Smooth muscle cell of the brain vasculature (primary cell): ENCODE results near the gene C8B.

Source experiments
- DNase-seq: peaks from one replicate; pipeline ENCODE4 v3.0.0-alpha.2; 2012; ENCODE audit warnings: low read depth, low spot score

C8B gene

DNA sequence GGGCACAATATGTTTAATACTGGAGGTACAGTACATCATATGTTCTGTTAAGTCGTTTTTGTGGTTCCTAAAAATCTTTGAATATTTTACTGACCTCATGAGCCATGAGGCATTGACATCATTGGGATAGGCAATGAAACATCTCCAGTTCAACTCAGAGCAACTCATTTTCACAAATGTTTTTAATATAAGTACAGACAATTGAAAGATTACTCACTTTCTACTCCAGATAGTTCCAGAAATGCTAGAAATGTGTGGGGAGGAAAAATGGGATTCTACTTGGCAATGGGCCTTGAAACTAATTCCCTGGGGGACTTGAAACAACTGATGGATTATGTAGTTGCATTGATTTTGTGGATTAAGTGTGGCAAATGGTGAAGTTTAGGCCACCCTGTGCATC, 7.2 kb upstream of the C8B start:
- DNase-seq = no peak

DNA sequence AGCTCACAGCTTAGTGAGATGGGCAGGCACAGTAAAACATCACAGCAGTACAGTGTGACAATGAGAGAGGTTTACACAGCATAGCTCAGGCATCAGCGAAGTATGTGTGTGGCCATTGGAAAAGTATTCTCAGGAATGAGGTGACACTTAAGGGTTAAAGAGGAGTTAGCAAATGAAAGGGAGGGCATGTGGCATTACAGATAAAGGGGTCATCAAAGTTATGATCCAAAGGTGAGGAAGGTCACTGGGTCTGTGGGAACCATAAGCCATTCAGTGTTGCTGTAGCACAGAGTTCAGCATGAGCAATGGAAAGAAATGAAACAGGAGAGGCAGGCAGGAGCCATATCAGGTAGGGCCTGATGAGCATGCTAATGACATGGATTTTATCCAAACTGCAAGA, 4.5 kb upstream of the C8B start:
- DNase-seq = no peak

DNA sequence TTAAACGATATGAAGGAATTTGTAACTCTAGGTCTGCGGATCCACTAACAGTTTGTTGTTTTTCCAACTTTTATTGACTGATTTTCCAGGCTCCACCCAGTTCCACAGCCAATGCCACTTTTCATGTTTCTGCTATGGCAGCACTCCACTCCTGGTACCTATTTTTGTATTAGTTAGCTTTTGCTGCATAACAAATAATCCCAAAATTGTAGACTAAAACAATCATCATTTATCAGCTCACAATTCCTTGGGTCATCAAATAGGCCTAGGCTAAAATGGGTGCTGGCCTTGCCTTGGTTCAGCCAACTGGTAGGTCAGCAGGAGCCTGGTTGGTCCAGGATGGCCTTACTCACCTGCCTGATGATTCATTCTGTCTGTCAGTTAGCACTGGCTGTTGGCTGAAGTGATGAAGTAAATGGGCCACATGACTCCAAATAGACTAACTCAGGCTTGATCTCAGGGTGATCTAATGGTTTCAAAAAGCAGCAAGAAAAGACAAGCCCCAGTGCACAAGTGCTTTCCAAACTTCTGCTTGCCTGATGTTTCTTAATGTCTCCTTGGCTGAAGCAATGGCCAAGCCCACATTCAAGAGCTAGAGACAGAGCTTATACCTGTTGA, 3.2 kb upstream of the C8B start:
- no peak for DNase-seq

DNA sequence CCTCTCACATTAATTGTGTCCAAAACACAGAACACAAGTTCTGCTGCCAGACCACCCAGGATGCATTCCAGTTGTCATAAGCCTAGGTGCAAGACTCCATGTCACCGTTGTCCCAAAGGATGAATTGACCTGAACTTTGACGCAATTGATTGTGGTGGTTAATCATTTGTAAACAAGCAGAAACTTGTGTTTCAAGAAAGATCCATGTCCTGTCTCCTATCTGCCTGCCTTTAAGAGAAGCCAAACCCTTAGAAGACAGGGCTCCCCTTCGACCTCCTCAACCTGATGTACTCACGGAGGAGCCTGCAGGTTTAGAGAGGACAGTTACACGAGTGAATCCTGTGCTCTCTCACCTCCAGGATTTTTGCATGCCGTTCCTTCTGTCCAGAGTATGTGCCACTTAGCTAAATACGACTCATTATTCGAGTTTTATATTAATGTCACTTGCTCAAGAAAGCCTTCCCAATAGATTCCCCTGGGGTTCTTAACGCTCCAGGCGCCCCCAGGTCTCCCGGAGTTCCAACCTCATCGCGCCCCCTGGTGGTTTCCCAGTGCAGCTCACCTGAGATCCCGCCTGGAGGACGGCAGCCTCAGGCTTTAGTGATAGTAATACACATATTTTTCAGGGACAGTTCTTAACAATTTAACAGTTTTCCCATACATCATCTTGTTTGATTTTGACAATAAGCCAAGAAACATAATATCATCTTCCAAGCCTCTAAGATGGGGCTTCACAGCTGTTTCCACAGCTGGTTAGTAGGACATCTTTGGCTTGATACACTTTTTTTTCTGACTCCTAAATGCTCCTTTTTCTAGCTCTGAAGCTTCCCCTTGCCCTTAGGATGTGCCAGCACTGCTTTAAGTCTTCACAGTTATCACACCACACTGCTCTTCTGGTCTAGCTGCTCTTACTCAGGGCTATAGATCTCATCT, 2.4 kb upstream of the C8B start:
- no peak for DNase-seq

DNA sequence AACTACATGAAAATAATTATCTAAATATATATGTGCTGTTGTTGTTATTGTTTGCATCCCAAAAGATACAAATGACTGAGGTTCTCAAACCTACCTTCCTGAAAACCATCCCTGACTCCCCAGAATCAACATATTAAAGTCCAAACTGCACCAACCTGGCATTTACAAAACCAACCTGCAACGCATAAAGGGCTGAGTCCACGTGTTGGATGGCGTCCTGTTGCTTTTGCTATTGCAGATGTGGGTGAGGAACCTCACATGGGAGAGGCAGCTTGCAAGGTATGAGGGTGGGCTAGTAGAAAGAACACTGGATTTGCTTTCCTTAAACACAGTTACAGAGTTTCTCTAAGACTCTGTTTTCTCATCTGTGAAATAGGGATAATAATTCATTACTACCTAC, 1.5 kb upstream of the C8B start:
- no peak for DNase-seq

DNA sequence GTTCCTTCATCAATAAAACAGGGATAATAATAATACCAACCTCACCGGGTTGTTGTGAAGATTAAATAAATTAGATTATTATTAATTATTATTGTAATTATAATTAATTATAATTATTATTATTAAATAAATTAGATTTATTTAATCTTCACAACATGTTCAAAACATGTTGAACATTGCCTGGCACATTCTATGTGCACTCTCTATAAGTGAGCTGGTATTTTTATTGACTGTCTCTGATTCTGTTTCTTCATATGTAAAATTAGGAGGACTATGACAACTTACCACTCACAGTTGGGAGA, 834 bp upstream of the C8B start:
- no peak for DNase-seq

DNA sequence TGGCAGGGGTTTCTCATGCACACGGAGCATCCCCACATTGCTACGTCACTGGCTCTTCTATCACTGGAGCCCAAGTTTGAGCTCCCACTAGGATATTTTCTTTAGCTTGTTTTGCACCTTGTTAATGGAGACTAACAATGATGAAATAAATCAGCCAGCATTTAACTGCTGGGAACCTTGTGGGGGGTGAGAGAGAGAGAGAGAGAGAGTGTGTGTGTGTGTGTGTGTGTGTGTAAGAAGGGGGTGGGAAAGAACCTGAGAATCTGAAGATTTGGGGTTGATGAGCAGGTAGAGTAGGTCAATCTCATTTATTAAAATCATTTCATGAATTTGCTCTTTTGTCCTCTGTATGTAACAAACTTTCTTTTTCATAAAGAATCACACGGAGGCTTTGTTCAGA, 624 bp downstream of the C8B start:
- no peak for DNase-seq

DNA sequence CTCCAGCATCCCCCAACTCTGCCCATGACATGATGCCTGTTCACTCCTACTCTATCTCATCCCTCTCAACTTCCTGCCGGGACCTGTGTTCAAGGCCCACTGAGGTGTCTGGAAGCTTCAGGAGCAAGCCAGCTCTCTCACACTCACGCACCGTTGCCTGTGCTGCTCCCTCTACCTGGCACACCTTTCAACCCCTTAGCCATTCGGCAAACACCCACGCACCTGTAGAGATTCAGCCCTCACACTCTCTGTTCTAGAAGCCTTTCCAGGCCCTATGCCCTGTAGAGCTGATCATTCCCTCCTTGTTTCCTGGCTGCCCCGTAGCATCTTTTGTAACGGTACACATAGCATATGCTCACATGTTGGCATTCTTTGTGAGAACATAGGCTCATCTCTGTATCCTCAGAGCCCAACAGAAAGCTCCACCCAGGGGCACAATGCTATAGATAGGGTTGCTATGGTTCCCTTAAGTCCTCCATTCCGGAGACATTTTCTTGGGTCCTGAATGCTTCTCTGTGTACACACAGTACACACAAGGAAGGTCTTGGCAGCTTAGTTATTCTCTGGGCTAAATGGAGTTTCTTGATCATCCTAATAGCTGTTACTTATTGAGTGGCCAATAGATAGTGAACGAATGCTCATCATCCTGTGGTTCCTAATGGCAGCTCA, 1.3 kb downstream of the C8B start:
- DNase-seq = no peak

DNA sequence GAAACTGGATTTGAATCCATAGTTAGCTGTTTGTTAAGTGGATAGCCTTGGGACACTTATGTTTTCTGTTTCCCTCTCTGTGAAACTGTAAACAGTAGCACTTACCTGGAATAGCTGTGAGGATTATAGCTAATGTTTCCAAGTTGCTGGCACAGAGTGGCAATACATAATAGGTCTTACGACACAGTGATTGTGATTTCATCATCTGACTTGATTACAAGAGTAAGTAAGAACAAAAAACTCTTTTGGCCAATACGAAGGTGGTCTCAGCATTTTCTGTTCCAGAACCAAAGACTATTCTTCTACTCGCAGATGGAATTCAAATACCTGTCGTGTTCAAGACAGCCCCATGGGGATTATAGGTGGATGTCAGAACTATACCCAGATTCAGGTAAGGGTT, 2.1 kb downstream of the C8B start:
- no peak for DNase-seq

DNA sequence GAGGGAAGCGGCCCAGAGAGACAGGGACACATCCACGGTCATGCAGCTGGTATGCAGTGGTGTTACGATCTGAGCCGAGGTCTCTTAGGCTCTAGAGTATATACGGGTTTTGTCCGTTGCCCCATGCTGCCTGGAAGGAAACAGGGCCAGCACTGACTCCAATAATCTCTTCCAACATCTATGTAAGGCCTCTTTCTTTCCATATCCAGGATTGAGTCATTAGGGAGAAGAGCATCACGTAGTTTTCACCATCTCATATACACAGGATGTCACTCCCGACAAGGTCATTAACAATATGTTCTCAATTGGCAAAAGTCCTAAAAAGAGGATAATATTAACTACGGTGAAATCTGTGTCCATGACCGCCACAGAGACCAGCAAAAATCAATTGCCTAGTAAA, 4.4 kb downstream of the C8B start:
- DNase-seq = no peak

DNA sequence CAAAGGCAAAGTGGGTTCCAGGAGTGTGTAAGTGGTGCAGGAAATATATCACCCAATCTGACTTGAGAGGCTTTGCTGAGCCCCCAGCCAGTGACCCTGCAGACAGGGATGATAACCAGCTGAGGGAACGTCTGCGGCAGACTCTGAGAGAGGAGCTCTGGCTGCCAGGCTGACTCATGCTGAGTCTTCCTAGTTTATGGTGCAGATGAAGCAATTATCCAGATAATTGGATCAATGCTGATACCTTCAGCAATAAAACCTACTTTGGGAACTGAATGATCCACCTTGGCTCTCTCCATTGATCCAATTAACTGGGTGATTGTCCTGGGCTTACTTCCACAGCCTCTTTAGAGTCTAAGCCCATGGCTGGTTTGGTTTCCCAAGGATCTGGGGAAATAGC, 7.3 kb downstream of the C8B start:
- no peak for DNase-seq

DNA sequence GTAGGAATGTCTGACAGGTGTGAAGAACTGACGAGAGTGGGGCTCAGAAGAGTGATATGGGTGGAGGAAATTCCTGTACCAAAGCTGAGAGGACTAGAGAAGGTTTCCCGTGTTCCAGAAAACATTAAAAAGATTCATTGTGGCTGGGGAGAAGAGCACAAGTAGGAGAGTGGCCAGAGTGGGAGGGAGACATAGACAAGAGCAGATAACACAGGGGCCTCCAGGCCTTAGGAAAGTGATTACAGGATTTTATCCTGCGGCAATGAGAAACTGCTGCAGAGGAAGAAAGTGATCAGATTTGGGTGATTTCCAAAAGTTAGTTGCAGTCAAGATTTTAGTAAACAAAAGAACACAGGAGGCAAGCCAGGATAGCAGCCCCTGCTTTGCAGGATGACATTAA, 7.9 kb downstream of the C8B start:
- DNase-seq = no peak

DNA sequence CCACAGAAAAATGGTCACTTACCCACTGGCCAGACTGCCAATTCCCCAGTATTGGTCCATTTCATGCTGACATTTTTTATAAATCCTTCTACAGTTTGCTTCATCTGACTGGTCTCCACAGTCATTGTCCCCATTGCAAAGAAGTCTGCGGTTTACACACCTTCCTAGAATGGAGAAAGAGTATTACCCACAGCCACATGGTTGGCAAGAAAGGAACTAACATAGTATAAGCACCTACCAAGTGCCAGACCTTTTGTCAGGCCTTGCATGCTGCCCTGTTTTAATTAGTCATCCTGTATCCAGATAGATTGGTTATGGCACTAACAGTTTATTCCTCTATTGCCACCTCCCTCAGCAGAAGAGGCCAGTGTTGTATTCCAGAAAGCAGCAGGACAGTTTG, 11.2 kb downstream of the C8B start:
- DNase-seq = no peak

DNA sequence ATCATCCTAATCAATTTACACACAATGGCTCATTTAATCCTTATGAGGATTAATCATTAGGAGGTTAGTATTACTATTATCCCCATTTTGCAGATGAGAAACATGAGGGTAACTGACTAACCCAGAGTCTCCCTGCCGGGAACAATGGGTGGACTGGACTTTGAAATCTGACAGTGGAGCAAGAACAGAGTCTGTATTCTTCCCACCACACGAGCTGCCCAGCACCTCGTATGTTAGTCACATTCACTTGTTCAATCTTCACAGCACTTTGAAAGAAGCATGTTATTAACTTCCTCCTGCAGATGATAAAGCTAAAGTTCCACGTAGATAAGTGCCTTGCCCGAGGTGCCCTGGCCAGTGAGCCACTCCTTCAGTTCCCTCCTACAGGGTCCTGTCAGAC, 12.4 kb downstream of the C8B start:
- DNase-seq = no peak

DNA sequence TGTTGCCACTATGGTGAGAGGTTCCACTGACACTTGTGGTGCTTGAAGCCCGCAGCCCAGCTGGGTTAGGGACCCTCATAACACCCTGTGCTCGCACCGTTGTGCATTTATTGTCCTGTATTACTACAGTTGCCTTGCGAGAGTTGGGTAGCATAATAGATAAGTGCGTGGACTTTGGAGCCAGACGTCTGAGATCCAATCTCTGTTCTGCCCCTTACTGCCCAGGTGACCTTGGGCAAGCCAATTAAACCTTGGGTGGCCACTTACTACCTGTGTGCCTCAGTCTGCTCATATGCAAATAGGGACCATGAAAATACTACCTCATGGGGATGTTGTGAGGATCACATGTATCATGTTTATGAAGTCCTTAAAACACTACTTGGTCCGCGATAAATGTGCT, 13.3 kb downstream of the C8B start:
- no peak for DNase-seq

DNA sequence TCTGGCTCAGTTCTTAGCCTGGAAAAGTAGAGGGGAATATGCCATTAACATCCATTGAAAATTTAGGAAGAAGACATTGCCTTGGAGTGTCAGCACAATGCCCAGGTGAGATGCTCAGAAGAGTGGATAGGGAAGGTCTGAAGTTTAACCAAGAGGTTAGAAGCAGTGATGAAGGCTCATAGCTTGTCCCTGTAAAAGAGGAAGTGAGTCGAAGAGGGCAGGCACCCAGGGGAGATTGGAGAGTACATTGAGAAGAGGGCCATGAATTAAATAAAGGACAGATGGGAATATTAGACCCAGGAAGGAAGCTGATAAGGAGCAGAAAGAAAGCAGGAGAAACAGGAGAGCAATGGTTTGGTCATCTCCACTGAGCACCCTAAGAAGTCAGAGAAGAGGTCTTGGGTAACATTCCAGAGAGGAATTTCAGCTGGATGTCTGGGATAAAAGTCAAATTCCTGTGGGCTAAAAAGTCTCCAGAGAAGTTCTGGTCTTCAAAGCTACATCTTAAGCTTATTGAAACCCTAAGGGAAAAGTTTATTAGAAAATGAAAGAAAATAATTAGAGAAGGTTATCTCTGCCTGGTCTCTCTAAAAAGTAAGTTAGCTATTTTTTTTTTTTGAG, 17.3 kb downstream of the C8B start:
- no peak for DNase-seq

DNA sequence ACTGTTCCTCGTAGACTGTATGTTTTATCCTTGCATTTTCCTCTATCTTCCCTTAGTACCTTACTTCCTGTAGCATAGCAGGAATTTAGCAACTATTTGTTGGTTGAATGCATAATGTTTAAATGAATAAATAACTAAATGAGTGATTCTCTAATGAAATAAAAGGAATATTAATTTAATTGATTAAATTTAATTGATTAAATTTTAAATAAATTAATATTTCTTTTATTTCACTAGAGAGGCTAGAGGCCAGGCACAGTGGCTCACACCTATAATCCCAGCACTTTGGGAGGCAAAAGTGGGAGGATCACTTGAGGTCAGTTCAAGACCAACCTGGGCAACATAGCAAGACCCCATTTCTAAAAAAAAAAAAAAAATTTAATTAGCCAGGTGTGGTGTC, 25.8 kb downstream of the C8B start:
- DNase-seq = no peak

DNA sequence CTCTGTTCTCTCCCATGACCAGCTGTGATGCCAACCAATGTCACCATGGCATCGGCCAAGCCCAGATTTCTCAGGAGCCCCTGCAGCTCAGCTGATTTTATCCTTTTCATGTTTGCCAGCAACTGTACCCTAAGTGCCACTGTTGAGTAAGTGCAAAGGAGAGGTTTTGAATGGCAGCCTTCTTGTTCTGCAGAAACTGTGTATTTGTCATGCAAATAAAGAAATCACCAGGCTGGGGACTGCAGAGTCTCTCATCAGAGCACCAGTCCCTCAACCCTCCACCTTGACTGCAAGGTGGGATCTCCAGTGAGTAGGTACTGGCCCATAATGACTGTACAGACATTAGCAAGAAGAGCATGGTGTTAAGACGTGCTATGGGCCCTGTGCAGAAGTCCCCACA, 26.6 kb downstream of the C8B start:
- no peak for DNase-seq

DNA sequence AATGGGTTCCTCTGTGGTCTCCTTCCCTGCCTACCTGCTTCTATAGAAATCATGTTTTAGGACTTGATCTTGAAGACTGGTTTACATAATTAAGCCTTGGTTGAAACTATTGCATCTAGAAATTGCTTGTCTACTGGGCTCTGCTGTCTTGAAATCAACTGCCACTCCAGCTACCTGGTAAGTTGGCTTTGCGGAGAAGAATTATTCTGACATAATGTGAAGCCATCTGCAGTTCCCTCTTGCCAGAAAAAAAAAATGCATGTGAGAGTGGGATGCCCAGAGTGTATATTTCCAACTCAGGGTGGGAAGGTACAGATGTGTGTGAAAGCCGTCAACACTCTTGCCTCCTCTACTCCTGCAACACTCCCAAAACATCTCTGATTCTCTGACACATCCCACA, 27.2 kb downstream of the C8B start:
- no peak for DNase-seq

DNA sequence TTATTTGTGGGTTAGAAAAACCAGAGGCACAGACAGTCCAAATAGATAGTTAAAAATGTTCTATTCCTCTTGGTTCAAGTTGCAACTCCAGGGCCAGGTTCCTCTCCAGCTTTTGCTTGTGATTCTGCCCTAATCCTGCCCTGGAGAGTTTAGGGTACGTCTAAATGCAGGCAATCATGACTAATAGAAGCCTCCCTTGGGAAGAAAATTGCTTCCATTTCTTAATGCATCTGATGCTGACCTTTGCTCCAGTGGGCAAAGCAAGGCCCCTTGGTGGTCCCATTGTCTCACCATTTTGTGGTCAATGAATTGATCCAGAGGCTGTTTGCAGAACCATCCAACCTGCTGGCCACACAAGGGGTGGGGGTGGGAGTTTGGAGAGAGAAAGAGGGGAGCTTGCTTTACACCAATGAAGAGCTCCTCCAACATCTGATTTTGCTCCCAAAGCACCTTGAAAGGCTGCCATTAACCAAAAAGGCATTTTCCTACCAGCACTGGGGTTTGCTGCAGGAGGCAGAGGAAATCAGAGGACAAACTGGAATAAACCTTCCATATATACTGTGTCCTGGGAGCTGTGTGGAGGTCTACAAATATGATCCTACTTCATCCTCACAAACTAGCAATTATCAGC, 31.3 kb downstream of the C8B start:
- DNase-seq = no peak

DNA sequence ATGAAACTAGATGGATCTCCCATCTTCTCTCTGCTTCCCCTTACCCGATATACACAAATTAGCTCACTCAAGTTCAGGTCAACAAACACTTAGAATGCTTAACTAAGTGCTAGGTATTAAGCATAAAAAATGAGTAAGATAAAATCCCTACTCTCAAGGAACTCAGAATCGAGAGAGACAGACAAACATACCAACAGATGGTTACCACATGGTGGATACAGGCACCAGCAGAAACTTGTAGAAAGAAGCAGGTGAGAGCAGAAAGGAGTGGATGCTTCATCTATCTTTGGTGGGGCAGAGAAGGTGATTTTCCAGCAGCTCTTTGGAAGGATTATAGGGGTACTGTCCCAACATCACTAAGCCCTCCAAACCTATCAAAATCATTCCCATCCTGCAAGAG, 32.2 kb downstream of the C8B start:
- DNase-seq = no peak

DNA sequence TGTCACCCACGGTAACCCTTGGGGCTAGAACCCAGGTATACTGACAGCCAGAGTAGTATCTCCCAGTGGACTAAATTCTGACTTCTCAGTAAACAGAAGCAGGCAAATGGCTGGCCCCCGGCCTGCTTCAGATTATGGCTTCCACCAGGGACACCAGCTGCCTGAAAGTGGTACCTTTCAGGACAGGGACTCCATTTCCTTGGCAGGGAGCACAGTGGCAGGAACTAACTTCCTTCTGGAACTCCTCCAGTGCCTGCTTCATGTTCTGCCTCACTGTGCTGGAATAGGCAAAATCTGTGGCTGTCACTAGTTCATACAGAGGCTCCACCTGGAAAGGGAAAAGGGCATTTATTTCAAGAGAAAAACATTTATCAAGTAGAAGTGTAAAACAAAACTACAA, 32.7 kb downstream of the C8B start:
- DNase-seq = no peak
